ENCODE measurements around the gene ATXN1.

Gene ATXN1

GRCh38 chr6:16667509-16667908 lies 93.8 kb downstream of the ATXN1 start:
- H4K20me1 ChIP-seq (ENCODE audit: low read depth, low read length) = no peaks in the 10 kb centered on the region
- H3K79me2 ChIP-seq (ENCODE audit: insufficient read depth, low read length) = no peaks in the 10 kb centered on the region
- no peak overlapping the region for H3K27ac ChIP-seq (ENCODE audit: low read depth, low read length)
- H3K36me3 ChIP-seq (ENCODE audit: low read length) = no peaks in the 10 kb centered on the region
- no peak overlapping the region for H3K4me3 ChIP-seq (ENCODE audit: insufficient read depth, low read length, poor library complexity, severe bottlenecking)
- no peak overlapping the region for H3K9ac ChIP-seq (ENCODE audit: low read length)
- TF ChIP-seq, protein P1, sequence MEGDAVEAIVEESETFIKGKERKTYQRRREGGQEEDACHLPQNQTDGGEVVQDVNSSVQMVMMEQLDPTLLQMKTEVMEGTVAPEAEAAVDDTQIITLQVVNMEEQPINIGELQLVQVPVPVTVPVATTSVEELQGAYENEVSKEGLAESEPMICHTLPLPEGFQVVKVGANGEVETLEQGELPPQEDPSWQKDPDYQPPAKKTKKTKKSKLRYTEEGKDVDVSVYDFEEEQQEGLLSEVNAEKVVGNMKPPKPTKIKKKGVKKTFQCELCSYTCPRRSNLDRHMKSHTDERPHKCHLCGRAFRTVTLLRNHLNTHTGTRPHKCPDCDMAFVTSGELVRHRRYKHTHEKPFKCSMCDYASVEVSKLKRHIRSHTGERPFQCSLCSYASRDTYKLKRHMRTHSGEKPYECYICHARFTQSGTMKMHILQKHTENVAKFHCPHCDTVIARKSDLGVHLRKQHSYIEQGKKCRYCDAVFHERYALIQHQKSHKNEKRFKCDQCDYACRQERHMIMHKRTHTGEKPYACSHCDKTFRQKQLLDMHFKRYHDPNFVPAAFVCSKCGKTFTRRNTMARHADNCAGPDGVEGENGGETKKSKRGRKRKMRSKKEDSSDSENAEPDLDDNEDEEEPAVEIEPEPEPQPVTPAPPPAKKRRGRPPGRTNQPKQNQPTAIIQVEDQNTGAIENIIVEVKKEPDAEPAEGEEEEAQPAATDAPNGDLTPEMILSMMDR (IDR thresholded peaks at IDR 0.05; ENCODE audit: insufficient read depth, low read length, poor library complexity, severe bottlenecking) = no peak
- no peak for TF ChIP-seq EZH2phosphoT487 (conservative IDR thresholded peaks at IDR 0.05; ENCODE audit: low read length)
- H3K27me3 ChIP-seq (ENCODE audit: low read length) = no peaks in the 10 kb centered on the region
- H3K4me2 ChIP-seq (ENCODE audit: low read depth, low read length, poor library complexity, severe bottlenecking) = no peak overlapping the region
- no peak overlapping the region for H2AFZ ChIP-seq (ENCODE audit: low read depth, low read length, severe bottlenecking)
- H3F3A ChIP-seq (ENCODE audit: insufficient read depth) = no peaks in the 10 kb centered on the region
- no peaks in the 10 kb centered on the region for H3K9me3 ChIP-seq (ENCODE audit: insufficient read depth, low read length)
- H3K9me2 ChIP-seq (replicated peaks; ENCODE audit: insufficient read depth, low read length) = no peaks in the 10 kb centered on the region

DNA sequence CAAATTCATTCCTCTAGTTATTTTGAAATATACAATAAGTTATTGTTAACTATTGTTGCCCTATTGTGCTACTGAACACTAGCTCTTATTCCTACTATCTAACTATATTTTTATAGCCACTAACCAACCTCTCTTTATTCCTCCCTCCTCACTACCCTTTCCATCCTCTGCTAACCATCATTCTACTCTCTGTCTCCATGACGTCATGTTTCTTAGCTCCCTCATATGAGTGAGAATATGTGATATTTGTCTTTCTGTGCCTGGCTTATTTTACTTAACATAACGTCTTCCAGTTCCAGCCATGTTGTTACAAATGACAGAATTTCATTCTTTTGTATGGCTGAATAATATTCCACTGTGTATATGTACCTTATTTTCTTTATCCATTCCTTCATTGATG lies 95.3 kb downstream of the ATXN1 start:
- Histone ChIP-seq H2AFZ (ENCODE audit: low read depth, low read length, severe bottlenecking) (no peak overlapping the region), H3K27me3 (ENCODE audit: low read length) (no peaks in the 10 kb centered on the region), H3K9me2 (replicated peaks; ENCODE audit: insufficient read depth, low read length) (no peaks in the 10 kb centered on the region), H3K79me2 (ENCODE audit: insufficient read depth, low read length) (no peaks in the 10 kb centered on the region), H3K27ac (ENCODE audit: low read depth, low read length) (no peak overlapping the region), H4K20me1 (ENCODE audit: low read depth, low read length) (no peaks in the 10 kb centered on the region), H3K9ac (ENCODE audit: low read length) (no peak overlapping the region), H3K36me3 (ENCODE audit: low read length) (no peaks in the 10 kb centered on the region), H3K4me3 (ENCODE audit: insufficient read depth, low read length, poor library complexity, severe bottlenecking) (no peak overlapping the region), H3F3A (ENCODE audit: insufficient read depth) (no peaks in the 10 kb centered on the region), H3K4me2 (ENCODE audit: low read depth, low read length, poor library complexity, severe bottlenecking) (no peak overlapping the region), H3K9me3 (ENCODE audit: insufficient read depth, low read length) (no peaks in the 10 kb centered on the region)
- TF ChIP-seq, protein P1 (IDR thresholded peaks at IDR 0.05; ENCODE audit: insufficient read depth, low read length, poor library complexity, severe bottlenecking) = no peak

- no peak overlapping the region for H3K4me3 ChIP-seq (ENCODE audit: insufficient read depth, low read length, poor library complexity, severe bottlenecking)
- H3K36me3 ChIP-seq (ENCODE audit: low read length) = no peaks in the 10 kb centered on the region
- H3K27ac ChIP-seq (ENCODE audit: low read depth, low read length) = no peak overlapping the region
- TF ChIP-seq, protein P1 (IDR thresholded peaks at IDR 0.05; ENCODE audit: insufficient read depth, low read length, poor library complexity, severe bottlenecking) = no peak
- TF ChIP-seq EZH2phosphoT487 (conservative IDR thresholded peaks at IDR 0.05; ENCODE audit: low read length) = no peak
- H3K9ac ChIP-seq (ENCODE audit: low read length) = no peak overlapping the region
- H3K79me2 ChIP-seq (ENCODE audit: insufficient read depth, low read length) = no peaks in the 10 kb centered on the region
- no peaks in the 10 kb centered on the region for H4K20me1 ChIP-seq (ENCODE audit: low read depth, low read length)
- H3K27me3 ChIP-seq (ENCODE audit: low read length) = no peaks in the 10 kb centered on the region
- H2AFZ ChIP-seq (ENCODE audit: low read depth, low read length, severe bottlenecking) = no peak overlapping the region
- H3F3A ChIP-seq (ENCODE audit: insufficient read depth) = no peaks in the 10 kb centered on the region
- no peak overlapping the region for H3K4me2 ChIP-seq (ENCODE audit: low read depth, low read length, poor library complexity, severe bottlenecking)
- H3K9me3 ChIP-seq (ENCODE audit: insufficient read depth, low read length) = no peaks in the 10 kb centered on the region
- no peaks in the 10 kb centered on the region for H3K9me2 ChIP-seq (replicated peaks; ENCODE audit: insufficient read depth, low read length)
Observed at GRCh38 chr6:16665182-16665581, 96.1 kb downstream of the ATXN1 start.

- H3F3A ChIP-seq (ENCODE audit: insufficient read depth) = no peaks in the 10 kb centered on the region
Observed at GRCh38 chr6:16663901-16664300, 97.4 kb downstream of the ATXN1 start.

More at GRCh38 chr6:16663901-16664300, 97.4 kb downstream of the ATXN1 start:
- no peak overlapping the region for H3K27ac ChIP-seq (ENCODE audit: low read depth, low read length)
- H3K4me2 ChIP-seq (ENCODE audit: low read depth, low read length, poor library complexity, severe bottlenecking) = no peak overlapping the region
- H3K9me3 ChIP-seq (ENCODE audit: insufficient read depth, low read length) = no peaks in the 10 kb centered on the region
- no peaks in the 10 kb centered on the region for H3K79me2 ChIP-seq (ENCODE audit: insufficient read depth, low read length)
- H4K20me1 ChIP-seq (ENCODE audit: low read depth, low read length) = no peaks in the 10 kb centered on the region
- no peak overlapping the region for H3K4me3 ChIP-seq (ENCODE audit: insufficient read depth, low read length, poor library complexity, severe bottlenecking)
- no peak overlapping the region for H2AFZ ChIP-seq (ENCODE audit: low read depth, low read length, severe bottlenecking)
- no peak for TF ChIP-seq EZH2phosphoT487 (conservative IDR thresholded peaks at IDR 0.05; ENCODE audit: low read length)
- TF ChIP-seq, protein P1 (IDR thresholded peaks at IDR 0.05; ENCODE audit: insufficient read depth, low read length, poor library complexity, severe bottlenecking) = no peak
- H3K27me3 ChIP-seq (ENCODE audit: low read length) = no peaks in the 10 kb centered on the region
- H3K36me3 ChIP-seq (ENCODE audit: low read length) = no peaks in the 10 kb centered on the region
- no peak overlapping the region for H3K9ac ChIP-seq (ENCODE audit: low read length)
- H3K9me2 ChIP-seq (replicated peaks; ENCODE audit: insufficient read depth, low read length) = no peaks in the 10 kb centered on the region
